GM10248 (cell line): ENCODE data around the gene POLE2.
"Not testable (repeated sequence)": the region's sequence is repeated elsewhere in the genome, so short reads cannot be mapped to it uniquely, and the experiment has no call there.

Experiments used
- CTCF ChIA-PET: fragments of 300-600 bp; sonication (Branson Sonifier 250); formaldehyde crosslinking; extraction: SDS; loops from one replicate; lab custom pipeline; 2021; ENCODE audit warnings: antibody characterized with exemption; lab: Yijun Ruan, JAX
- POLR2A ChIA-PET: fragments of 350-650 bp; sonication (Branson Sonifier 250); formaldehyde crosslinking; extraction: SDS; loops from one replicate; lab custom pipeline; 2020; ENCODE audit warnings: antibody characterized with exemption; lab: Yijun Ruan, JAX
- DNase-seq: peaks from one replicate; pipeline ENCODE4 v3.0.0; 2012; ENCODE audit errors: extremely low spot score
- CTCF ChIP-seq: IDR thresholded peaks from 2 replicates; pipeline ENCODE4 v1.5.1; 2012; ENCODE audit warnings: mild to moderate bottlenecking, low read depth; ENCODE audit errors: extremely low read depth, missing control alignments, control extremely low read depth

The POLE2 gene

GRCh38 chr14:49659526-49660455 lies 28.2 kb downstream of the POLE2 start:
- TF ChIP-seq CTCF, result no peak
- DNase-seq, result no peak
- CTCF ChIA-PET, result interaction anchor here (0.8 to 2.3 kb wide), 4 partner anchors 10 to 26 kb away, joined by 3 to 10 read pairs (median 4); partner anchors contain the start of gene DNAAF2
- POLR2A ChIA-PET, result no interaction called here

- DNase-seq, CTCF ChIA-PET, POLR2A ChIA-PET: not testable (repeated sequence)
Observed at GRCh38 chr14:49657500-49657899, 30.5 kb downstream of the POLE2 start.

GRCh38 chr14:49654511-49654910 lies 33.5 kb downstream of the POLE2 start:
- ChIA-PET POLR2A (interaction anchor here (0.5 kb wide), 1 partner anchor 19 kb away, joined by 11 read pairs; no protein-coding TSS in a partner anchor), CTCF (interaction anchor here (2.2 kb wide), 1 partner anchor 20 kb away, joined by 9 read pairs; the partner anchor contains the start of gene DNAAF2)
- no peak for DNase-seq
- no peak for TF ChIP-seq CTCF

- ChIA-PET POLR2A (no interaction called here), CTCF (interaction anchor here (2.2 kb wide), 1 partner anchor 19 kb away, joined by 9 read pairs; the partner anchor contains the start of gene DNAAF2)
- no peak for TF ChIP-seq CTCF
- DNase-seq, result no peak
Observed at GRCh38 chr14:49653508-49653907, 34.5 kb downstream of the POLE2 start.

GRCh38 chr14:49642163-49642562 lies 45.9 kb downstream of the POLE2 start:
- POLR2A ChIA-PET, result interaction anchor here (0.5 kb wide), 1 partner anchor 82 kb away, joined by 3 read pairs; no protein-coding TSS in a partner anchor
- CTCF ChIA-PET, result interaction anchor here (0.7 to 1.6 kb wide), 3 partner anchors 8 to 679 kb away, joined by 4 to 5 read pairs (median 5); no protein-coding TSS in a partner anchor
- DNase-seq, result no peak
- no peak for TF ChIP-seq CTCF

- POLR2A ChIA-PET, result interaction anchor here (0.5 kb wide), 1 partner anchor 82 kb away, joined by 3 read pairs; no protein-coding TSS in a partner anchor
- CTCF ChIA-PET, result interaction anchor here (1.6 kb wide), 1 partner anchor 220 kb away, joined by 5 read pairs; no protein-coding TSS in a partner anchor
- no peak for TF ChIP-seq CTCF
- no peak for DNase-seq
Observed at GRCh38 chr14:49641697-49642129, 46.3 kb downstream of the POLE2 start.
